Panc1 (cell line): ENCODE data around the gene FLT3. TPM values are rescaled to one million over a fixed set of nuclear protein-coding genes. Genes with fewer than 3 reads are reported as not detected.
"Not testable (repeated sequence)": the region's sequence is repeated elsewhere in the genome, so short reads cannot be mapped to it uniquely, and the experiment has no call there.

Experiments
- ATAC-seq: fragments of 200-7000 bp; cut with Tn5 transposase; 2 replicates; pipeline ENCODE4 v1.9.1; 2020; ENCODE audit warnings: mild to moderate bottlenecking, moderate library complexity
- BruUV-seq: library from RNA; stranded (reverse); fragments of 400-500 nt; replicated peaks from 2 replicates; lab custom pipeline; 2021; lab: Mats Ljungman, UMichigan
- CTCF ChIA-PET: fragments of 300-600 bp; sonication (Branson Sonifier 250); formaldehyde crosslinking; loops from one replicate; lab custom pipeline; 2022; ENCODE audit warnings: antibody characterized with exemption; lab: Charles Lee
- POLR2A ChIA-PET: fragments of 300-600 bp; sonication (Branson Sonifier 250); formaldehyde crosslinking; loops from one replicate; lab custom pipeline; 2022; ENCODE audit warnings: antibody characterized with exemption; lab: Charles Lee
- DNase-seq: peaks from one replicate; pipeline ENCODE4 v3.0.0-alpha.2; 2010; ENCODE audit warnings: low read depth, low spot score
- H3K27ac ChIP-seq: 2 replicates; pipeline ENCODE4 v1.5.1; 2011; ENCODE audit warnings: mild to moderate bottlenecking, low read length, inconsistent platforms
- H3K27me3 ChIP-seq: fragments of 200-500 bp; sonication (Bioruptor generic); 2 replicates; pipeline ENCODE4 v1.6.0; 2014; ENCODE audit warnings: low read length, inconsistent platforms; ENCODE audit not compliant: control insufficient read depth, insufficient read depth
- H3K36me3 ChIP-seq: fragments of 200-500 bp; sonication (Bioruptor generic); 2 replicates; pipeline ENCODE4 v1.5.1; 2014; ENCODE audit warnings: inconsistent platforms, mild to moderate bottlenecking, low read length, moderate library complexity; ENCODE audit not compliant: control insufficient read depth, insufficient read depth
- H3K4me1 ChIP-seq: 2 replicates; pipeline ENCODE4 v1.5.1; 2011; ENCODE audit warnings: inconsistent platforms, mild to moderate bottlenecking, low read length, moderate library complexity; ENCODE audit not compliant: control insufficient read depth, insufficient read depth
- H3K4me3 ChIP-seq, 2 experiments: 2 replicates each; pipeline ENCODE4 v1.5.1; 2011 to 2012; ENCODE audit warnings: low read depth in 2 of 2, low read length in 2 of 2, mild to moderate bottlenecking in 2 of 2, inconsistent platforms in 1 of 2, moderate library complexity in 1 of 2
- H3K9me3 ChIP-seq: fragments of 200-500 bp; sonication (Bioruptor generic); 2 replicates; pipeline ENCODE4 v1.5.1; 2014; ENCODE audit warnings: low read depth, mild to moderate bottlenecking, inconsistent platforms, low read length, moderate library complexity; ENCODE audit not compliant: control insufficient read depth, insufficient read depth
- POLR2AphosphoS5 ChIP-seq: IDR thresholded peaks from 2 replicates; pipeline ENCODE4 v1.6.1; 2012; ENCODE audit warnings: mild to moderate bottlenecking, low read depth, low read length, moderate library complexity
- SIN3A ChIP-seq: IDR thresholded peaks from 2 replicates; pipeline ENCODE4 v1.6.1; 2012; ENCODE audit warnings: low read depth, mild to moderate bottlenecking, low read length, moderate library complexity, borderline replicate concordance; ENCODE audit not compliant: insufficient read depth
- TCF7L2 ChIP-seq: IDR thresholded peaks from 2 replicates; pipeline ENCODE4 v1.6.1; 2011; ENCODE audit warnings: mild to moderate bottlenecking, low read depth, low read length, inconsistent platforms
- in situ Hi-C: cut with HindIII; loops from 2 replicates; pipeline ENCODE4 v1.10.0; 2016; ENCODE audit warnings: low sequenced_read_pairs, low pct_unique_long_range_greater_than_20kb
- intact Hi-C: fragments of 100-400 bp; cut with micrococcal nuclease; formaldehyde crosslinking; loops from one replicate; pipeline ENCODE4 v1.10.0; 2022; ENCODE audit not compliant: unreplicated experiment
- total RNA-seq: library from RNA; stranded (reverse); gene quantifications from one replicate; pipeline ENCODE4 v1.2.1, GENCODE V29; 2021; ENCODE audit not compliant: unreplicated experiment
- TF ChIP-seq, protein P1 (sequence below), 2 experiments: IDR thresholded peaks; 2 replicates each; pipeline ENCODE4 v1.6.1; 2011 to 2012; ENCODE audit warnings: low read depth in 2 of 2, control low read depth in 1 of 2, low read length in 1 of 2, mild to moderate bottlenecking in 1 of 2, moderate library complexity in 1 of 2; ENCODE audit not compliant: insufficient read depth in 1 of 2
- TF ChIP-seq, protein P2 (sequence below): fragments of 450-650 bp; IDR thresholded peaks from 2 replicates; pipeline ENCODE4 v1.5.1; 2017; ENCODE audit warnings: mild to moderate bottlenecking

Gene FLT3
- total RNA-seq, 1 experiment from 2014 or later, result 0.08 TPM

- ATAC-seq (no peak), DNase-seq (no peak)
- in situ Hi-C loops (no loop called here), intact Hi-C loops (no loop called here)
- no peak overlapping the region for H3K4me3 ChIP-seq
- ChIA-PET POLR2A (no interaction called here), CTCF (no interaction called here)
- no peak overlapping the region for H3K27ac ChIP-seq
- BruUV-seq, result no TSS peak
- no peaks in the 10 kb centered on the region for H3K9me3 ChIP-seq
- H3K27me3 ChIP-seq, result no peaks in the 10 kb centered on the region
- H3K4me1 ChIP-seq, result no peaks in the 10 kb centered on the region
- no peaks in the 10 kb centered on the region for H3K36me3 ChIP-seq
- TF ChIP-seq, protein P1, sequence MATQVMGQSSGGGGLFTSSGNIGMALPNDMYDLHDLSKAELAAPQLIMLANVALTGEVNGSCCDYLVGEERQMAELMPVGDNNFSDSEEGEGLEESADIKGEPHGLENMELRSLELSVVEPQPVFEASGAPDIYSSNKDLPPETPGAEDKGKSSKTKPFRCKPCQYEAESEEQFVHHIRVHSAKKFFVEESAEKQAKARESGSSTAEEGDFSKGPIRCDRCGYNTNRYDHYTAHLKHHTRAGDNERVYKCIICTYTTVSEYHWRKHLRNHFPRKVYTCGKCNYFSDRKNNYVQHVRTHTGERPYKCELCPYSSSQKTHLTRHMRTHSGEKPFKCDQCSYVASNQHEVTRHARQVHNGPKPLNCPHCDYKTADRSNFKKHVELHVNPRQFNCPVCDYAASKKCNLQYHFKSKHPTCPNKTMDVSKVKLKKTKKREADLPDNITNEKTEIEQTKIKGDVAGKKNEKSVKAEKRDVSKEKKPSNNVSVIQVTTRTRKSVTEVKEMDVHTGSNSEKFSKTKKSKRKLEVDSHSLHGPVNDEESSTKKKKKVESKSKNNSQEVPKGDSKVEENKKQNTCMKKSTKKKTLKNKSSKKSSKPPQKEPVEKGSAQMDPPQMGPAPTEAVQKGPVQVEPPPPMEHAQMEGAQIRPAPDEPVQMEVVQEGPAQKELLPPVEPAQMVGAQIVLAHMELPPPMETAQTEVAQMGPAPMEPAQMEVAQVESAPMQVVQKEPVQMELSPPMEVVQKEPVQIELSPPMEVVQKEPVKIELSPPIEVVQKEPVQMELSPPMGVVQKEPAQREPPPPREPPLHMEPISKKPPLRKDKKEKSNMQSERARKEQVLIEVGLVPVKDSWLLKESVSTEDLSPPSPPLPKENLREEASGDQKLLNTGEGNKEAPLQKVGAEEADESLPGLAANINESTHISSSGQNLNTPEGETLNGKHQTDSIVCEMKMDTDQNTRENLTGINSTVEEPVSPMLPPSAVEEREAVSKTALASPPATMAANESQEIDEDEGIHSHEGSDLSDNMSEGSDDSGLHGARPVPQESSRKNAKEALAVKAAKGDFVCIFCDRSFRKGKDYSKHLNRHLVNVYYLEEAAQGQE (IDR thresholded peaks at IDR 0.05; ENCODE audit: insufficient read depth in 1 of 2, low read depth in 2 of 2, low read length in 1 of 2), result no peak
- no peak for TF ChIP-seq TCF7L2
- TF ChIP-seq POLR2AphosphoS5, result no peak
- TF ChIP-seq SIN3A, result no peak
- TF ChIP-seq, protein P2, sequence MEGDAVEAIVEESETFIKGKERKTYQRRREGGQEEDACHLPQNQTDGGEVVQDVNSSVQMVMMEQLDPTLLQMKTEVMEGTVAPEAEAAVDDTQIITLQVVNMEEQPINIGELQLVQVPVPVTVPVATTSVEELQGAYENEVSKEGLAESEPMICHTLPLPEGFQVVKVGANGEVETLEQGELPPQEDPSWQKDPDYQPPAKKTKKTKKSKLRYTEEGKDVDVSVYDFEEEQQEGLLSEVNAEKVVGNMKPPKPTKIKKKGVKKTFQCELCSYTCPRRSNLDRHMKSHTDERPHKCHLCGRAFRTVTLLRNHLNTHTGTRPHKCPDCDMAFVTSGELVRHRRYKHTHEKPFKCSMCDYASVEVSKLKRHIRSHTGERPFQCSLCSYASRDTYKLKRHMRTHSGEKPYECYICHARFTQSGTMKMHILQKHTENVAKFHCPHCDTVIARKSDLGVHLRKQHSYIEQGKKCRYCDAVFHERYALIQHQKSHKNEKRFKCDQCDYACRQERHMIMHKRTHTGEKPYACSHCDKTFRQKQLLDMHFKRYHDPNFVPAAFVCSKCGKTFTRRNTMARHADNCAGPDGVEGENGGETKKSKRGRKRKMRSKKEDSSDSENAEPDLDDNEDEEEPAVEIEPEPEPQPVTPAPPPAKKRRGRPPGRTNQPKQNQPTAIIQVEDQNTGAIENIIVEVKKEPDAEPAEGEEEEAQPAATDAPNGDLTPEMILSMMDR, result no peak
These were observed 90.3 kb downstream of the FLT3 start for GRCh38 chr13:28010046-28010445.

DNA sequence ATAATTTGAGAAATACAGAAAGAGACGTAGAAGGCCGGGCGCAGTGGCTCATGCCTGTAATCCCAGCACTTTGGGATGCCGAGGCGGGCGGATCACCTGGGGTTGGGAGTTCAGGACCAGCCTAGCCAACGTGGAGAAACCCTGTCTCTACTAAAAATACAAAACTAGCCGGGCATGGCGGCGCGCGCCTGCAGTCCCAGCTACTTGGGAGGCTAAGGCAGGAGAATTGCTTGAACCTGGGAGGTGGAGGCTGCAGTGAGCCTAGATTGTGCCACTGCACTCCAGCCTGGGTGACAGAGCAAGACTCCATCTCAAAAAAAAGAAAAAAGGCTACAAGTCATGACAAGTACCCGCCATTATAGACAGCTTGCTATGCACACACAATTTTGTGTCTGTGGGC, 95.4 kb downstream of the FLT3 start:
- CTCF ChIA-PET, H3K36me3 ChIP-seq, DNase-seq, H3K4me3 ChIP-seq, H3K4me1 ChIP-seq, H3K9me3 ChIP-seq, POLR2A ChIA-PET, ATAC-seq, H3K27me3 ChIP-seq, H3K27ac ChIP-seq, in situ Hi-C loops, BruUV-seq, intact Hi-C loops: not testable (repeated sequence)

- Histone ChIP-seq H3K36me3 (no peaks in the 10 kb centered on the region), H3K9me3 (no peaks in the 10 kb centered on the region), H3K27me3 (no peaks in the 10 kb centered on the region), H3K4me3 (no peak overlapping the region), H3K27ac (no peak overlapping the region), H3K4me1 (no peaks in the 10 kb centered on the region)
- POLR2A ChIA-PET, result no interaction called here
- in situ Hi-C loops, result no loop called here
- no peak for TF ChIP-seq POLR2AphosphoS5
- TF ChIP-seq SIN3A, result no peak
- TF ChIP-seq, protein P2, result no peak
- no peak for TF ChIP-seq TCF7L2
- TF ChIP-seq, protein P1 (IDR thresholded peaks at IDR 0.05; ENCODE audit: insufficient read depth in 1 of 2, low read depth in 2 of 2, low read length in 1 of 2), result no peak
- CTCF ChIA-PET, result no interaction called here
- DNase-seq, result no peak
- ATAC-seq, result no peak
- intact Hi-C loops, result no loop called here
- no TSS peak for BruUV-seq
These were observed 97.3 kb downstream of the FLT3 start for GRCh38 chr13:28002886-28003698.
